HepG2 (cell line): ENCODE results near the gene MS4A18. TPM values are rescaled to one million over a fixed set of nuclear protein-coding genes. Genes with fewer than 3 reads are reported as not detected.
"Not testable (repeated sequence)": the region's sequence is repeated elsewhere in the genome, so short reads cannot be mapped to it uniquely, and the experiment has no call there.

Experiments
- ATAC-seq: fragments of 200-7000 bp; cut with Tn5 transposase; 3 replicates; pipeline ENCODE4 v1.9.1; 2020; ENCODE audit warnings: mild to moderate bottlenecking, moderate library complexity
- BruUV-seq: library from RNA; stranded (reverse); fragments of 400-500 nt; replicated peaks from 2 replicates; lab custom pipeline; 2021; lab: Mats Ljungman, UMichigan
- CTCF ChIA-PET: fragments of 300-600 bp; formaldehyde crosslinking; extraction: SDS; loops from one replicate; lab custom pipeline; 2021; ENCODE audit warnings: low total read pairs, inconsistent platforms, low intra/inter-chr PET ratio; lab: Yijun Ruan, JAX
- POLR2A ChIA-PET: fragments of 350-600 bp; sonication (Branson Sonifier 250); formaldehyde crosslinking; loops from one replicate; lab custom pipeline; 2020; ENCODE audit warnings: antibody characterized with exemption, inconsistent platforms; lab: Yijun Ruan, JAX
- DNase-seq: peaks from one replicate; pipeline ENCODE4 v3.0.0-alpha.2; 2015; ENCODE audit warnings: low spot score
- FAIRE-seq: peaks from 3 replicates; lab custom pipeline; 2011; peaks lifted over from hg19 to GRCh38; lab: Jason Lieb, UNC
- H2AFZ ChIP-seq: one replicate; pipeline ENCODE4 v1.6.1; 2011; ENCODE audit warnings: low read length, inconsistent platforms
- H3K27ac ChIP-seq: fragments of 300-600 bp; 3 replicates; pipeline ENCODE4 v1.8.0; 2011; ENCODE audit warnings: mixed run types, mild to moderate bottlenecking, mixed read lengths, low read length, inconsistent platforms; ENCODE audit not compliant: insufficient read depth; ENCODE audit errors: extremely low read length
- H3K27me3 ChIP-seq, 2 experiments: fragments of 200-600 bp in 1 of 2; 2 replicates in 1 of 2; 3 replicates in 1 of 2; pipeline versions ENCODE4 v1.6.0 to v1.8.0; 2011; ENCODE audit warnings: low read length in 2 of 2, mild to moderate bottlenecking in 2 of 2, moderate library complexity in 2 of 2, inconsistent platforms in 1 of 2; ENCODE audit not compliant: insufficient read depth in 2 of 2, control insufficient read depth in 1 of 2
- H3K36me3 ChIP-seq, 2 experiments: fragments of 200-600 bp in 1 of 2; replicated peaks in 1 of 2; 2 replicates in 1 of 2; 3 replicates in 1 of 2; pipeline versions ENCODE4 v1.5.1 to v1.8.0; 2011; ENCODE audit warnings: low read length in 2 of 2, inconsistent platforms in 1 of 2; ENCODE audit not compliant: insufficient read depth in 2 of 2, control insufficient read depth in 1 of 2
- H3K4me1 ChIP-seq: 2 replicates; pipeline ENCODE4 v1.5.1; 2012; ENCODE audit warnings: low read length, inconsistent platforms; ENCODE audit not compliant: insufficient read depth
- H3K4me2 ChIP-seq: 2 replicates; pipeline ENCODE4 v1.6.0; 2011; ENCODE audit warnings: low read depth, low read length, inconsistent platforms
- H3K4me3 ChIP-seq, 3 experiments: fragments of 200-600 bp in 1 of 3; sonication (generic), shearing (Covaris generic) in 1 of 3; replicated peaks in 1 of 3; 2 replicates each; pipeline ENCODE4 v1.5.1; 2011 to 2016; ENCODE audit warnings: low read length in 3 of 3, inconsistent platforms in 2 of 3, low read depth in 2 of 3, mild to moderate bottlenecking in 2 of 3, control low read depth in 1 of 3, mixed read lengths in 1 of 3; ENCODE audit not compliant: insufficient read depth in 1 of 3
- H3K79me2 ChIP-seq: one replicate; pipeline ENCODE4 v1.6.1; 2011; ENCODE audit warnings: low read length, inconsistent platforms; ENCODE audit not compliant: insufficient read depth
- H3K9ac ChIP-seq: 2 replicates; pipeline ENCODE4 v1.6.0; 2011; ENCODE audit warnings: mild to moderate bottlenecking, low read depth, low read length, inconsistent platforms; ENCODE audit not compliant: insufficient read depth
- H3K9me3 ChIP-seq: 2 replicates; pipeline ENCODE4 v1.5.1; 2012; ENCODE audit warnings: mild to moderate bottlenecking, low read length
- H4K20me1 ChIP-seq: 2 replicates; pipeline ENCODE4 v1.6.0; 2011; ENCODE audit warnings: inconsistent platforms, mild to moderate bottlenecking, low read length, moderate library complexity; ENCODE audit not compliant: insufficient read depth
- CEBPZ ChIP-seq: IDR thresholded peaks from 2 replicates; pipeline ENCODE4 v1.6.1; 2012; ENCODE audit warnings: low read length, improper control_type of control experiment
- HOXA9 ChIP-seq: sonication (generic); formaldehyde crosslinking; IDR thresholded peaks from 2 replicates; pipeline ENCODE4 v1.8.1; 2022; ENCODE audit warnings: missing genetic modification reagents, mild to moderate bottlenecking, moderate library complexity, borderline replicate concordance
- KDM5A ChIP-seq: fragments of 200-600 bp; sonication (generic); IDR thresholded peaks from 2 replicates; pipeline ENCODE4 v1.7.0; 2018; ENCODE audit warnings: antibody characterized with exemption, mild to moderate bottlenecking, low read length, borderline replicate concordance
- ZBED4 ChIP-seq: sonication (generic); formaldehyde crosslinking; IDR thresholded peaks from 2 replicates; pipeline ENCODE4 v1.4.0; 2020; ENCODE audit warnings: missing genetic modification reagents, borderline replicate concordance
- ZNF225 ChIP-seq: sonication (generic); formaldehyde crosslinking; IDR thresholded peaks from 2 replicates; pipeline ENCODE4 v1.4.0; 2020; ENCODE audit warnings: mild to moderate bottlenecking, missing genetic modification reagents
- ZNF333 ChIP-seq: sonication (generic); formaldehyde crosslinking; IDR thresholded peaks from 2 replicates; pipeline ENCODE4 v1.4.0; 2020; ENCODE audit warnings: mild to moderate bottlenecking, missing genetic modification reagents, borderline replicate concordance
- ZNF567 ChIP-seq: sonication (generic); formaldehyde crosslinking; IDR thresholded peaks from 2 replicates; pipeline ENCODE4 v1.8.1; 2023; ENCODE audit warnings: mild to moderate bottlenecking, missing genetic modification reagents, borderline replicate concordance
- whole genome bisulfite sequencing: methylation state at CpG from one replicate; pipeline ENCODE4 v1.1.6; 2017; ENCODE audit warnings: low lambda C conversion rate; 5-methylcytosine and 5-hydroxymethylcytosine counted together
- in situ Hi-C: cut with HindIII; loops from 2 replicates; pipeline ENCODE4 v1.10.0; 2017; ENCODE audit warnings: low pct_unique_long_range_greater_than_20kb; ENCODE audit not compliant: extremely low pct_ligation_motif_present
- intact Hi-C: fragments of 100-400 bp; cut with micrococcal nuclease; formaldehyde crosslinking; loops from one replicate; pipeline ENCODE4 v1.10.0; 2022; ENCODE audit not compliant: unreplicated experiment
- polyA plus RNA-seq, 8 experiments: library from polyadenylated mRNA; depleted of rRNA in 3 of 8; stranded (reverse) in 7 of 8; unstranded in 1 of 8; fragments of >200 nt; fragmentation: Illumina TruSeq in 4 of 8; extraction: Trizol in 4 of 8; gene quantifications; 2 replicates each; pipeline versions ENCODE4 v1.2.1 to v1.2.3, GENCODE V29; 2011 to 2016; ENCODE audit warnings: low read depth in 4 of 8, missing spikeins in 1 of 8, mixed read lengths in 1 of 8; ENCODE audit not compliant: insufficient read depth in 1 of 8
- total RNA-seq, 5 experiments: library from RNA; depleted of rRNA; stranded (reverse); fragments of >200 nt; fragmentation: Illumina TruSeq; extraction: Trizol; gene quantifications; 2 replicates each; pipeline ENCODE4 v1.2.3, GENCODE V29; 2016; ENCODE audit warnings: low read depth in 1 of 5

Gene MS4A18
- total and polyA plus RNA-seq, 2 of the 13 experiments (the other 11 are each of a cell fraction or from before 2014, with no cell fraction given): not detected

DNA sequence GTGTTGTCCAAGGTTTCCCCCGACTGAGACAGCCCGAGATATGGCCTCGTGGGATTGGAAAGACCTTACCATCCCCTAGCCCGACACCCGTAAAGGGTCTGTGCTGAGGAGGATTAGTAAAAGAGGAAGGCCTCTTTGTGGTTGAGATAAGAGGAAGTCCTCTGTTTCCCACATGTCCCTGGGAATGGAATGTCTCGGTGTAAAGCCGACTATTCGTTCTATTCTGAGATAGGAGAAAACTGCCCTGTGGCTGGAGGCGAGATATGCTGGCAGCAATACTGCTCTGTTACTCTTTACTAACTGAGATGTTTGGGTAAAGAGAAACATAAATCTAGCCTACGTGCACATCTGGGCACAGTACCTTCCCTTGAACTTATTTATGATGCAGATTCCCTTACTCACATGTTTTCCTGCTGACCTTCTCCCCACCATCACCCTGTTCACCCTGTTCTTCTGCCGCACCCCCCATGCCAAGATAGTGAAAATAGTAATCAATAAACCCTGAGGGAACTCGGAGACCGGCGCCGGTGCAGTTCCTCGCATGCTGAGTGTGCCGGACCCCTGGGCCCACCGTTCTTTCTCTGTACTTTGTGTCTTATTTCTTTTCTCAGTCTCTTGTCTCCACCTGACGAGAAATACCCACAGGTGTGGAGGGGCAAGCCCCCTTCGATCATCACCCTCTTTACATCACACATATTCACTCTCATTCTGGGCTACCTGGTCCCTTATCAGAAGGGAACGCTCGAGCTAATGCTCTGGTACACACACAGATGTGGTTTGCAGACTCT, 35.1 kb downstream of the MS4A18 start:
- BruUV-seq, H3K79me2 ChIP-seq, H3K4me2 ChIP-seq, H3K36me3 ChIP-seq, in situ Hi-C loops, POLR2A ChIA-PET, H3K9me3 ChIP-seq, H4K20me1 ChIP-seq, H3K4me3 ChIP-seq, FAIRE-seq, H2AFZ ChIP-seq, H3K27ac ChIP-seq, CTCF ChIA-PET, DNase-seq, H3K4me1 ChIP-seq, H3K9ac ChIP-seq, ATAC-seq: not testable (repeated sequence)
- WGBS: 24% methylated on average over 20 of the region's 22 CpGs
- intact Hi-C loops: loop anchor here (5.0 kb wide), 1 partner anchor 397 kb away; no protein-coding TSS in a partner anchor
- H3K27me3 ChIP-seq: peaks cover 1 to 25% of the 10 kb centered on the region in 2 experiments; a peak in 3 of 5 replicates

- H3K9me3 ChIP-seq: no peaks in the 10 kb centered on the region
- 15% methylated on average over 4 of the region's 4 CpGs for WGBS
- no peak for FAIRE-seq
- in situ Hi-C loops: no loop called here
- ChIA-PET CTCF (no interaction called here), POLR2A (no interaction called here)
- H3K4me2 ChIP-seq: no peak overlapping the region
- no peaks in the 10 kb centered on the region for H3K36me3 ChIP-seq
- H3K79me2 ChIP-seq: no peaks in the 10 kb centered on the region
- no peak overlapping the region for H3K4me3 ChIP-seq
- no peaks in the 10 kb centered on the region for H3K4me1 ChIP-seq
- intact Hi-C loops: loop anchor here (5.0 kb wide), 1 partner anchor 399 kb away; no protein-coding TSS in a partner anchor
- no peak overlapping the region for H2AFZ ChIP-seq
- DNase-seq: no peak
- ATAC-seq: no peak
- H4K20me1 ChIP-seq: no peaks in the 10 kb centered on the region
- no peak overlapping the region for H3K9ac ChIP-seq
- no TSS peak for BruUV-seq
- H3K27ac ChIP-seq: no peak overlapping the region
- peaks cover 1 to 35% of the 10 kb centered on the region in 2 experiments; a peak in 3 of 5 replicates for H3K27me3 ChIP-seq
- no peak for TF ChIP-seq ZNF567 (CRISPR knock-in tag)
- TF ChIP-seq ZNF333 (CRISPR knock-in tag): no peak
- TF ChIP-seq ZNF225 (CRISPR knock-in tag): no peak
- no peak for TF ChIP-seq ZBED4 (CRISPR knock-in tag)
- TF ChIP-seq KDM5A: no peak
- no peak for TF ChIP-seq CEBPZ
- TF ChIP-seq HOXA9 (CRISPR knock-in tag): no peak
Observed at GRCh38 chr11:60761436-60762190, 37.1 kb downstream of the MS4A18 start.
